Activated naive CD8-positive, alpha-beta T cell treated with anti-CD3 and anti-CD28 coated beads for 36 hours (primary cell): Measurements from ENCODE around the gene KIAA1671. TPM values are rescaled to one million over a fixed set of nuclear protein-coding genes. Genes with fewer than 3 reads are reported as not detected.
A peak's percentile ranks its signal among the peaks of the same experiment; 100 is the strongest.

Source experiments
- DNase-seq: peaks from one replicate; pipeline ENCODE4 v3.0.0; 2021
- H3K27ac Mint-ChIP-seq: one replicate; pipeline ENCODE4 v1.8.0; 2022; ENCODE audit warnings: mild to moderate bottlenecking, moderate library complexity, mixed read lengths
- H3K27me3 Mint-ChIP-seq: one replicate; pipeline ENCODE4 v1.8.0; 2022; ENCODE audit warnings: mild to moderate bottlenecking, mixed read lengths
- H3K36me3 Mint-ChIP-seq: one replicate; pipeline ENCODE4 v1.8.0; 2021; ENCODE audit warnings: mild to moderate bottlenecking, mixed read lengths
- H3K4me1 Mint-ChIP-seq: one replicate; pipeline ENCODE4 v1.8.0; 2021; ENCODE audit warnings: mixed read lengths
- H3K4me3 Mint-ChIP-seq: one replicate; pipeline ENCODE4 v1.8.0; 2022; ENCODE audit warnings: mild to moderate bottlenecking, moderate library complexity, mixed read lengths
- H3K9me3 Mint-ChIP-seq: one replicate; pipeline ENCODE4 v1.8.0; 2022; ENCODE audit warnings: mixed read lengths
- total RNA-seq, 2 experiments: library from RNA; stranded (reverse); gene quantifications; one replicate each; pipeline ENCODE4 v1.2.3, GENCODE V29; 2021

The KIAA1671 gene
- total RNA-seq, 2 experiments from 2014 or later: 11.0 to 11.3 TPM

DNA sequence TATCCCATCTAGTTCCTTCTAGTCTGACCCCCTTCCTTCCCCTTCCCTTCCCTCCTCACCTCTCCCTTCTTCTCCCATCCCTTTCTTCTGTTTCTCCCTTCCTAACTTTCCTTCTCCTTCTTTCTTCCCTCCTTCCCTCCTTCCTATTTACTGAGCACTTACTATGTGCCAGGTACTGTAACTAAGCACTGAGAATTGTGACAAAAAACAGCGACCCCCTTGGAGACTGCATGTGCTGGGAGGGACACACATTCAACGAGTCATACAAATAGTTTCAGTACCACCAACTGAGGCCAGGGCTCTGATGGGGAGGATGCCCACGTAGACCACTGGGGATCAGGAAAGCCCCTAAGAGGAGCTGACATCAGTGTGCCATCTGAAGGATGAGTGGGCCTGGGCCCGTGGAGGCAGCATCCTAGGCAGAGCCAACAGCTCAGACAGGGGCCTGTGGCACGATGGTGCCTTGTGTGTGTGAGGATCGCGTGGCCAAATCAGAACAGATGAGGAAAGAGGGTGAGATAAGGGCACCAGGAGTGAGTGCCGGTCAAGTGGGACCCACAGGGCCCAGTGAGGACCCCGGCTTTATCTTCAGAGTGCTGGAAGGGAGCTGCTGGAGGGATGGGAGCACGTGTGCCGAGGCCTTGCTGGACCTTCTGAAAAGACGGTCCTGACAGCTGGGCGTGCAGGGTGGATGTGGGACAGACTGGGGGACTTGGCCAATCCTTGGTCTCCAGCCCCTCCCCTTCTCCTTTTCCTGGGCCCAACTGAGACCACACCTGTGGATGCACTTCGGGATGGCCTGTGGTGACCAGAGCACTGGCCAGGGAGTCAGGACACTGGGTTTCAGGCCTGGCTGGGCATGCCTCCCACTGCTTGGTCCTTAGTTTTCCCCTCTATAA lies 208.8 kb downstream of the KIAA1671 start:
- Mint-ChIP-seq H3K4me3 (no peak overlapping the region), H3K36me3 (no peaks in the 10 kb centered on the region), H3K4me1 (no peaks in the 10 kb centered on the region), H3K27ac (no peak overlapping the region), H3K9me3 (no peaks in the 10 kb centered on the region), H3K27me3 (no peaks in the 10 kb centered on the region)
- peak; percentile 10 for DNase-seq

GRCh38 chr22:25161916-25162530 lies 209.5 kb downstream of the KIAA1671 start:
- no peaks in the 10 kb centered on the region for H3K4me1 Mint-ChIP-seq
- H3K9me3 Mint-ChIP-seq: no peaks in the 10 kb centered on the region
- H3K27ac Mint-ChIP-seq: no peak overlapping the region
- no peak overlapping the region for H3K4me3 Mint-ChIP-seq
- DNase-seq: no peak
- H3K36me3 Mint-ChIP-seq: no peaks in the 10 kb centered on the region
- H3K27me3 Mint-ChIP-seq: no peaks in the 10 kb centered on the region

DNA sequence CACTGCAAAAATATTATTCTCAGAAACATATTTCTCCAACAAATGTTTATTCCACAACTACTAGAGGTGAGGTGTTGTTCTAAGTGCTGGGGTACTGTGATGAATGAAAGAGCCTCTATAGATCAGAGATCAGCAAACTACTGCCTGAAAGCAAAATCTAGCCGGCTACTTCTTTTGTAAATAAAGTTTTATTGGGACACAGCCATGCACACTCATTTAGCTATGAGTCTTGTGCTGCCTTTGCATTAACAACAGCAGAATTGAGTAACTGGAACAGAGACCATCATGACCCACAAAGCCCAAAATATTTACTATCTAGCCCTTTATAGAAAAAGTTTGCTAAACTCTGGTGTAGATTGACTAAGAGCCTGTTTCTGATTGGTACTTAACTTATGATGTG lies 210.0 kb downstream of the KIAA1671 start:
- Mint-ChIP-seq H3K27me3 (no peaks in the 10 kb centered on the region), H3K9me3 (no peaks in the 10 kb centered on the region)

GRCh38 chr22:25165785-25166184 lies 213.3 kb downstream of the KIAA1671 start:
- no peak overlapping the region for H3K4me3 Mint-ChIP-seq
- no peaks in the 10 kb centered on the region for H3K36me3 Mint-ChIP-seq
- no peaks in the 10 kb centered on the region for H3K4me1 Mint-ChIP-seq
- no peak overlapping the region for H3K27ac Mint-ChIP-seq
- DNase-seq: no peak
- H3K27me3 Mint-ChIP-seq: no peaks in the 10 kb centered on the region
- H3K9me3 Mint-ChIP-seq: no peaks in the 10 kb centered on the region

More for the DNA sequence above, 210.0 kb downstream of the KIAA1671 start:
- Mint-ChIP-seq H3K4me3 (no peak overlapping the region), H3K27ac (no peak overlapping the region), H3K4me1 (no peaks in the 10 kb centered on the region), H3K36me3 (no peaks in the 10 kb centered on the region)
- DNase-seq: no peak

DNA sequence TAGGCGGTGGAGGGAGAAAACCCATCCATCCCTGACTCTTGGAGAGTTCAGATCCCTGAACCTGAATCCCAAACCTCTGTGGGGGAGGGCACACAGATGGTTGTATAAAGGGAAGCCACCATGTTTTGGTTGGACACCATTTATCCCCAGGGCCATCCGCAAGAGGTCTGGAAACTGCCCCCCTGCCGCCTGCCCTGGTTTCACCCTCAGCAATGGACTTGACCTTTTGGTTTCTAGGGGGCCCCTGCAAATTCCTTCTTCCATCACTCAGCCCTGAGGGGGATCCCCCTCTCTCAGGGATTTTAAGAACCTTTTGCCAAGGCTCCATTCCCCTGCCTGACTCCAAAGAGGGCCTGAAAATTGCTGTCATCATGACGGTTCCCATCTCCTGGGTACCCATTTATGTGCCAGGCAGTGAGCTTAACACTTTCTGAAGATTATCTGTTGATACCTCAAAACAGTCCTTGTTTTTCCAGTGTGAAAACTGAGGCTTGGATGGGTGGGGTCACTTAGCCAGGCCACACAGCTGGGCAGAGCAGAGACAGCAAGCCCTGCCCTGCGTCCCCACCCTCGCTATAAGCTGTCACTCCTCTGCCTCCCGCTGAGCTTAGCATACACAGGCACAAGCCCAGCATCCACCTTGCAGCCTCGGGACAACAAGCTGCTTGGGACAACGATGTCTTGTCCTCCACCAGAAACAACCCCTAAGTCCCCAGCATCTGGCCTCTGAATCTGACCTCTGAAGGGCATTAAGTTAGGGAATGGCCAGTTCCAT lies 213.9 kb downstream of the KIAA1671 start:
- Mint-ChIP-seq H3K4me3 (no peak overlapping the region), H3K36me3 (no peaks in the 10 kb centered on the region), H3K27me3 (no peaks in the 10 kb centered on the region), H3K4me1 (no peaks in the 10 kb centered on the region), H3K27ac (no peak overlapping the region), H3K9me3 (no peaks in the 10 kb centered on the region)
- DNase-seq: no peak

DNA sequence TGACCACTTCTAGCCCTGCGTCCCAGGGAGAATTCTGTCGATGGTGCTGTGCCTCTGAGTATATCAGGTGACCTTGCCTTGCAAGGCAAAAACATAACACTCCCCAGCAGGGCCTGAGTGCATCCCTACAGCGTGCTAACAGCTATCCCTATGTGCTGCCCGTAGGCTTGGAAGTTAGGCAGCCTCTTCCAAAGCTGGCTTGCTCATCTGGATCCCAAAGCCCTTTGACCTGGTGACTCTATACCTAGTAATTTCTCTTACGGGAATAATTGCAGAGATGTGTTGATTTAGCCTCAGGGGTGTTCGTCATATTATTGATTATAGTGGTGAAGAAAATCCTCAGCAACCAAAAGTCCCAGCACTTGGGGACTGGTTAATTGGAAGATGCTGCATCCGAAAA lies 214.6 kb downstream of the KIAA1671 start:
- H3K4me1 Mint-ChIP-seq: no peaks in the 10 kb centered on the region

GRCh38 chr22:25167834-25168601 lies 215.5 kb downstream of the KIAA1671 start:
- Mint-ChIP-seq H3K4me3 (no peak overlapping the region), H3K27ac (no peak overlapping the region), H3K4me1 (no peaks in the 10 kb centered on the region), H3K36me3 (no peaks in the 10 kb centered on the region), H3K9me3 (no peaks in the 10 kb centered on the region), H3K27me3 (no peaks in the 10 kb centered on the region)
- no peak for DNase-seq

More for the DNA sequence above, 214.6 kb downstream of the KIAA1671 start:
- Mint-ChIP-seq H3K9me3 (no peaks in the 10 kb centered on the region), H3K36me3 (no peaks in the 10 kb centered on the region), H3K4me3 (no peak overlapping the region), H3K27me3 (no peaks in the 10 kb centered on the region), H3K27ac (no peak overlapping the region)
- no peak for DNase-seq

DNA sequence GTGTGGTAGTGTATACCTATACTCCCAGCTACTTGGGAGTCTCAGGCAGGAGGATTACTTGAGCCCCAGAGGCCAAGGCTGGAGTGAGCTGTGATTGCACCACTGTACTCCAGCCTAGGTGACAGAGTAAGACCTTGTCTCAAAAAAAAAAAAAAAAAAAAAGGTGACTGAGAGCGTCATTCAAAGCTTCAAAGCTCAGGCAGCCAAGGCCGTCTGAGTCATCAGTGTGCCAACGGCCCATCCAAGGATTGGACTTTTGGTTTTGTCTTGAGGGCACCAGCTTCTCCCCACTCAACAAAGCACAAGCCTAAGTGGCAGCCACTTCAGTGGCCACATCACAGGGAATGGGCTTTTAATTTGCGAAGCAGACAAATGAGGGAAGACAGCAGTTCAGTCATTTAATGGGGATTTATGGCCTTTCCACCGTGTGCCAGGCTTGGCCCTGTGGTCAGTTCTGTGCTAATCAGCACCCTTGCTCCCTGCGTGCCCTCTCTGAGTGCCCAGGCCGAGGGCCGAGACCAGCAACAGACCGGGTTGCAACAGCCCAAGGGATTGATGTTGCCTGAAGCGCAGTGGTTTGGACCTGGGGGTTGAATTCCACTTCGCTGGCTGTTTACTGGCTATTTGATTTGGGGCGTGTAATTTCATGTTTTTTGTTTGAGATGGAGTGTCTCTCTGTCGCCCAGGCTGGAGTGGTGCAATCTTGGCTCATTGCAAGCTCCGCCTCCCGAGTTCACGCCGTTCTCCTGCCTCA lies 216.9 kb downstream of the KIAA1671 start:
- no peak for DNase-seq
- H3K27ac Mint-ChIP-seq: no peak overlapping the region
- no peaks in the 10 kb centered on the region for H3K9me3 Mint-ChIP-seq
- no peaks in the 10 kb centered on the region for H3K27me3 Mint-ChIP-seq
- H3K4me1 Mint-ChIP-seq: no peaks in the 10 kb centered on the region
- no peaks in the 10 kb centered on the region for H3K36me3 Mint-ChIP-seq
- H3K4me3 Mint-ChIP-seq: no peak overlapping the region

DNA sequence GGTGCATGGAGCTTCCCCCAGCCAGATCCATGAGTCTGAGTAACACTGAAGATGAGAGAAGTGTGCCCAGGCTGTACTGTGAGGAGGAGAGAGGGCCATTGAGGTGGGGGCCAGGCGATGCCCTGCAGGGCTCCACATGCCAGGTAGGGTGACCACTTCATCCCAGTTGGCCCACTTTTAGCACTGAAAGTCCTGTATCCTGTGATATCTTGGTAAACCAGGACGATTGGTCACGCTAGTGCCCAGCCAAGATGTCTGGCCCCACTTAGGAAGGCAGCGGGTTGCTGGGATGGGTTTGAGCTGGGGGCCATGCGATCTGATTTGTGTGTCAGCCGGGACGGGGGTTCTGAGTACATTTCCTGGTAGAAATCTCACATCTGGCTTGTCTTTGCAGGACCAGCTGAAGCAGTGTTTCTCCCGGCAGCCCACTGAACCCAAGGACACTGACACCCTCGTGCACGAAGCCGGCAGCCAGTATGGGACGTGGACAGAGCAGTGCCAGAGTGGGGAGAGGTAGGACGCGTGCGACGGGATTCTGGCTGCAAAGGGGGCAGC lies 218.0 kb downstream of the KIAA1671 start:
- H3K27ac Mint-ChIP-seq: no peak overlapping the region
- H3K27me3 Mint-ChIP-seq: no peaks in the 10 kb centered on the region
- H3K4me1 Mint-ChIP-seq: no peaks in the 10 kb centered on the region
- no peak for DNase-seq
- H3K36me3 Mint-ChIP-seq: no peaks in the 10 kb centered on the region
- H3K4me3 Mint-ChIP-seq: no peak overlapping the region
- no peaks in the 10 kb centered on the region for H3K9me3 Mint-ChIP-seq

DNA sequence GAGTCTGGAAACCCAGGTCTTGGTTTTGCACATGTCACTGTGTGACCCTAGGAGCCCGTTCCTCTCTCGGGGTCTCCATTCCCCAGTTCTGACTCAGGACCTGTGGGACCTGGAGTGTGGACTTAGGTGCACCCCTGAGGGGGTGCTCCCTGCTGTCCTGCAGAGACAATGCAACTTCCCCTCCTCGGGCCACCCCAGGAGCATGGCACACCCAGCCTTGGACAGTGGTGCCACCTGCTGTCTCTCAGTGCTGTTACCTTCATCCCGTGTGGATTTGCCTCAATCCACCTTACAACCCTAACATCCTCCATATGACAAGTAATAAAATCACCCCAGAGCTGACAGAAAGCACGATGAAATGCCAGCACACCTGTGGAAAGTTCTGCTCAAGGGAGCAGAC lies 219.6 kb downstream of the KIAA1671 start:
- H3K4me1 Mint-ChIP-seq: no peaks in the 10 kb centered on the region
- no peaks in the 10 kb centered on the region for H3K9me3 Mint-ChIP-seq
- no peak overlapping the region for H3K27ac Mint-ChIP-seq
- DNase-seq: peak; percentile 22
- H3K27me3 Mint-ChIP-seq: no peaks in the 10 kb centered on the region
- no peaks in the 10 kb centered on the region for H3K36me3 Mint-ChIP-seq
- no peak overlapping the region for H3K4me3 Mint-ChIP-seq

GRCh38 chr22:25174156-25174887 lies 221.8 kb downstream of the KIAA1671 start:
- Mint-ChIP-seq H3K27me3 (no peaks in the 10 kb centered on the region), H3K4me3 (no peak overlapping the region), H3K4me1 (no peaks in the 10 kb centered on the region), H3K27ac (no peak overlapping the region), H3K9me3 (no peaks in the 10 kb centered on the region), H3K36me3 (peaks cover 5% of the 10 kb centered on the region)
- DNase-seq: no peak

- H3K9me3 Mint-ChIP-seq: peaks cover 4% of the 10 kb centered on the region
- no peak overlapping the region for H3K4me3 Mint-ChIP-seq
- no peak overlapping the region for H3K27ac Mint-ChIP-seq
- no peaks in the 10 kb centered on the region for H3K27me3 Mint-ChIP-seq
- no peak for DNase-seq
- H3K36me3 Mint-ChIP-seq: peaks cover 11% of the 10 kb centered on the region
- H3K4me1 Mint-ChIP-seq: no peaks in the 10 kb centered on the region
Observed at GRCh38 chr22:25174888-25175411, 222.4 kb downstream of the KIAA1671 start.

- no peak overlapping the region for H3K27ac Mint-ChIP-seq
- no peaks in the 10 kb centered on the region for H3K4me1 Mint-ChIP-seq
- no peak for DNase-seq
- H3K4me3 Mint-ChIP-seq: no peak overlapping the region
- no peaks in the 10 kb centered on the region for H3K27me3 Mint-ChIP-seq
- H3K36me3 Mint-ChIP-seq: peaks cover 12% of the 10 kb centered on the region
- H3K9me3 Mint-ChIP-seq: peaks cover 4% of the 10 kb centered on the region
Observed at GRCh38 chr22:25176175-25176574, 223.7 kb downstream of the KIAA1671 start.
